Adipose tissue (tissue), 3 donors: Measurements from ENCODE around the gene CRISP2. TPM values are rescaled to one million over a fixed set of nuclear protein-coding genes. Genes with fewer than 3 reads are reported as not detected.
"Not testable (repeated sequence)": the region's sequence is repeated elsewhere in the genome, so short reads cannot be mapped to it uniquely, and the experiment has no call there.

Source experiments
- H3K27ac ChIP-seq: one replicate; pipeline ENCODE4 v1.5.1; 2013; ENCODE audit warnings: low read depth, low read length
- WGBS, 3 donors: extraction: QIAGEN DNeasy Blood & Tissue Kit; methylation state at CpG; one replicate each; pipeline ENCODE4 v1.1.7; 2013; 5-methylcytosine and 5-hydroxymethylcytosine counted together
- polyA plus RNA-seq, 3 donors: library from polyadenylated mRNA; stranded (reverse); fragments of 200-250 nt; gene quantifications; one replicate each; pipeline ENCODE4 v1.2.3, GENCODE V29; 2013
- donor health status: healthy with polysubstance abuse.
- donor health status: Bipolar disorder and iron deficiency.
- donor health status: healthy.

CRISP2 gene
- polyA plus RNA-seq, 3 donors: not detected

- 76 to 86% (median 79%) methylated on average over 3 of the region's 3 CpGs for WGBS, 3 donors
- H3K27ac ChIP-seq: no peak overlapping the region
Observed at GRCh38 chr6:49664817-49665216, 48.5 kb downstream of the CRISP2 start.

- not testable (repeated sequence) for H3K27ac ChIP-seq
- WGBS, 3 donors: 90 to 95% (median 94%) methylated on average over 1 of the region's 1 CpG
Observed at GRCh38 chr6:49664054-49664453, 49.3 kb downstream of the CRISP2 start.

GRCh38 chr6:49662892-49663261 is 50.5 kb downstream of the CRISP2 start:
- WGBS, 3 donors: 33 to 54% (median 35%) methylated on average over 1 of the region's 1 CpG
- no peak overlapping the region for H3K27ac ChIP-seq

DNA sequence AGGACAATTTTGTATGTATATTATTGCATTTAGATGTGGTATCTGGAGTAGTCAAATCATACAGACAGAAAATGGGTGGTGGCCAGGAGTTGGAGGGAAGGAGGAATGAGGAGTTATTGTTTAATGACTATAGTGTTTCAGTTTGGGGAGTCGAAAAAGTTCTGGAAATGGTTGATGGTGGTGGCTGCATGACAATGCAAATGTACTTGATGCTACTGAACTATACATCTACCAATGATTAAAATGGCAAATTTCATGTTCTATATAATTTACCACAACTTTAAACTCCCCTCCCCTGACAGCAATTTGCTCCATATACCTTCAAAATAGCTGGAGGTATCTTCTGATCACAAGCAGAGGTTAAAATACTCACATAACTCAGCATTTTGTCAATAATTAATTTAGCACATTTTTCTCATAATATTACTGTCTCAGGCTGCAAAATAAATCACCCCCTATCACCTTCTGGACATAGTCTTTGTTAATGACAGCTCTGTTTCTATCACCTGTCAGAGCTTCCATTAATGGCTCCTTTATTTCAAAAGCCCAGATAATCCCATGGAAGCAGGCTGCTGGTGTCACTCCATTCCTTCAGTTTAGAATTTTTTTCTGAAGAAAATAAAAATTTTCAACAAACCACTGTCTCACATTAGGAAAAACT is 51.0 kb downstream of the CRISP2 start:
- WGBS, 3 donors: 63 to 79% (median 72%) methylated on average over 1 of the region's 1 CpG
- no peak overlapping the region for H3K27ac ChIP-seq

GRCh38 chr6:49653942-49654341 is 59.4 kb downstream of the CRISP2 start:
- no peak overlapping the region for H3K27ac ChIP-seq
- WGBS, 3 donors: 92 to 100% (median 94%) methylated on average over 1 of the region's 1 CpG

DNA sequence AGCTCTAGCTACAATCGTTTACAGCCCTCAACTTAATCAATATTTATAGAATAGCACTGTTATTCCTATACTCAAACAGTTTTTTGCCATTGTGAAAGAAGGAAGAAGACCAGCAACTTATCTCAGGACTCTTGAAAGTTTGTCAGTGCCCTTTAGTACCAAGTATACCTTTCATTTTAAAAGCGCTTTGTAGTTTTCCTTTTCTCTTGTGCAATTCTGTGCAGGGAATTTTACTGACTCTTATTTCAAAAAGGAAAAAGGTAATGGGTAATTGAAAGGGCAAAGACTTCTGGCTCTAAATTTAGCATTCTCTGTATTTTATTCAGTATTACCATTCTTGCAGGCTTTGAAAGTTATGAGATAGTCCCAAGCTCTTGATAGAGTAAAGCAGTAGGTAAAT is 59.9 kb downstream of the CRISP2 start:
- 65 to 83% (median 80%) methylated on average over 2 of the region's 2 CpGs for WGBS, 3 donors
- no peak overlapping the region for H3K27ac ChIP-seq

DNA sequence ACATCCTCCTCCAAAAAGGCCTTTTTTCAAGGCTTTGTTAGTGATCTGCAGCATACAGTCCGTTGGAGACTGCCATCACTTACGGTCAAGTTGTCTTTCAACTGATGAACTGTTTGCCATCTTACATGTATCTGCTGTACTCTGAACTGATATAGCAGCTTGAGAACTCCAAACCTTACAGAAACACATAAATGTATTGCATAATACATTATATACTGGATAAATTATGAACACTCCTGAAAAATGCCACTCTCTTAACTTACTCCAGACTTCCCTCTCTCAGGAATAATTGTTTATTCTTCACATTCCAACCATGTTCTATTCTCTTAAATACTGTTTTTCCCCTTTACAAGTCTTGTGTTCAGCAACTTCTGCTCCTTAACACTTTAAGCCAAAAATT is 62.1 kb downstream of the CRISP2 start:
- H3K27ac ChIP-seq: no peak overlapping the region
- WGBS, 3 donors: 62 to 78% (median 67%) methylated on average over 2 of the region's 2 CpGs

- H3K27ac ChIP-seq: no peak overlapping the region
- 63 to 82% (median 66%) methylated on average over 1 of the region's 1 CpG for WGBS, 3 donors
Observed at GRCh38 chr6:49649988-49650387, 63.4 kb downstream of the CRISP2 start.

DNA sequence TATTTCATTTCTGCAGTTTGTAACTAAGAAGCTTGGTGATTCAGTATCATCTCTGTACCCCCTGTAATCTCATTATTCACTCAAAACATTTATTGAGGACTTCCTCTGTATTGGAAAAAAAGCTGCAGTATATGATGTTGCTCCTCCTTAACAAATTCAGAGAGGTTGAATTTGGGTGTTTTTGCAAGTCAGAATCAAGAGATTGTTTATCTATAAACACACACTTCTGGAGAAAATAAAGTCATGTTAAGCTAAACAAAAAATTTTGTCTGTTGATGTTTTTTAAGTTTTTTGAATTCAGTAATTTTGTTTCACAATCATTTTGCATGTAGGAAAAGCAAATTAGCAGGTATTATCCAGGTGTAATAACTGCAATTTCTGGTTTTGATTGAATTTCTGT is 65.3 kb downstream of the CRISP2 start:
- H3K27ac ChIP-seq: no peak overlapping the region

DNA sequence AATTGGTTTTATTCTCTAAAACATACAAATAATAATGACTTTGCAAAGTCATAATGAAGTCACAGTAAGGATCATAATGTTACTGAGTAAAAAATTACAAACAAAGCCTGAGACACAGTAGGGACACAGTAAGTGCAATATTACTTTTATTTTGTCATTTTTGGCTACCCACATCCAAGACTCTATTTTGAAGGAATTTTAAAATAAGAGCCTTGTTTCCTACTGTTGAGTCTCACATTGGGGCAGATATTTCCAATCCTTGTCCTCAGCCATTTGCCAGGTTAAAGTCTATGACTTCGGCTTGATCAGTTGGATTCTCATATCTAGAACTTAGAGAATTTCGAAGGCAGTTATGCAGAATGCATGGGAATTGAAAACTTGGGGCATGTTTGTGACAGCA is 65.9 kb downstream of the CRISP2 start:
- no peak overlapping the region for H3K27ac ChIP-seq
- 85 to 90% (median 86%) methylated on average over 2 of the region's 2 CpGs for WGBS, 3 donors

DNA sequence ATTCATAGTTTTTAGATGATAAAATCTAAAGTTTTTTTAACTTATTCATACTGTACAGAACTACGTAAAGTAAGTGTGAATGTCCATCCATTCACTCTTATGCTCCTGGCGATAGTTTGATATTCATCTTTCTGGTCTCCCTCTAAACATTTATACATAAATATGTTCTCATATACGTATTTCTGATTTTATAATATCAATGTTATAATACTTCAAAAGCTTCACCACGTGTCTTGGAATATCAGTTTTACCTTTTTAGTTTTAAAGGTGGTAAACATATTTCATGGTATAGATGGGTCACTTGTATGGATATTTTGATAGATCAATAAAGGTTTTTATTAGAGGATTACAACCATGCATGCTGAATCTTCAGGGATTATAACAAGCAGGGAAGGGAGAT is 66.4 kb downstream of the CRISP2 start:
- no peak overlapping the region for H3K27ac ChIP-seq
- 64 to 83% (median 77%) methylated on average over 4 of the region's 4 CpGs for WGBS, 3 donors

GRCh38 chr6:49646130-49646824 is 67.1 kb downstream of the CRISP2 start:
- no peak overlapping the region for H3K27ac ChIP-seq
- 56 to 87% (median 64%) methylated on average over 3 of the region's 3 CpGs for WGBS, 3 donors

- no peak overlapping the region for H3K27ac ChIP-seq
- 74 to 87% (median 75%) methylated on average over 3 of the region's 3 CpGs for WGBS, 3 donors
Observed at GRCh38 chr6:49645139-49645538, 68.2 kb downstream of the CRISP2 start.

Other genes with a start within 250 kb of the CRISP2 start
- gene GLYATL3, start 213.6 kb downstream of the CRISP2 start, polyA plus RNA-seq: not detected
- 1 to 10 TPM; 2.5 to 9.2 (median 3.4) TPM for gene C6orf141, start 162.9 kb downstream of the CRISP2 start, polyA plus RNA-seq
- gene RHAG, start 76.7 kb downstream of the CRISP2 start, polyA plus RNA-seq: under 1 TPM; 0.03 to 0.22 (median 0.04) TPM
- gene CRISP3, start 30.8 kb upstream of the CRISP2 start, polyA plus RNA-seq: 1 to 10 TPM in 1 of 3 donors, under 1 TPM in 1, not detected in 1; 0.13 to 3.1 TPM
- not detected for gene PGK2, start 73.7 kb upstream of the CRISP2 start, polyA plus RNA-seq
- gene CRISP1, start 153.0 kb upstream of the CRISP2 start, polyA plus RNA-seq: not detected